ENCODE data around the gene SGK1. TPM values are rescaled to one million over a fixed set of nuclear protein-coding genes. Genes with fewer than 3 reads are reported as not detected.

Gene SGK1
- 84.4 to 106 TPM (median 91.9 TPM) in 5 replicates for total RNA-seq (2022; extraction: Qiagen RNA extraction)

GRCh38 chr6:134317471-134318131, at the start of gene SGK1:
Gene SGK1, minus strand, starts transcription at chr6:134318112. Its CDS starts 652 bp downstream, at chr6:134317460.

